HEK293 (cell line): ENCODE results near the gene HOTAIR.
A peak's percentile ranks its signal among the peaks of the same experiment; 100 is the strongest.

Experiments used
- KLF1 ChIP-seq: fragments of 450-650 bp; formaldehyde crosslinking; IDR thresholded peaks from 2 replicates; pipeline ENCODE4 v1.5.1; 2016; ENCODE audit warnings: missing biosample characterization, missing genetic modification characterization
- KLF16 ChIP-seq: fragments of 450-650 bp; formaldehyde crosslinking; IDR thresholded peaks from 2 replicates; pipeline ENCODE4 v1.5.1; 2017; ENCODE audit warnings: missing biosample characterization, missing genetic modification characterization
- KLF9 ChIP-seq: fragments of 450-650 bp; formaldehyde crosslinking; IDR thresholded peaks from 2 replicates; pipeline ENCODE4 v1.5.1; 2016; ENCODE audit warnings: missing biosample characterization, missing genetic modification characterization, low read depth
- SP2 ChIP-seq: fragments of 450-650 bp; formaldehyde crosslinking; IDR thresholded peaks from 2 replicates; pipeline ENCODE4 v1.5.1; 2016; ENCODE audit warnings: missing biosample characterization, missing genetic modification characterization
- SP3 ChIP-seq: fragments of 450-650 bp; formaldehyde crosslinking; IDR thresholded peaks from 2 replicates; pipeline ENCODE4 v1.5.1; 2016; ENCODE audit warnings: missing biosample characterization, missing genetic modification characterization
- ZBTB21 ChIP-seq: fragments of 450-650 bp; formaldehyde crosslinking; IDR thresholded peaks from 2 replicates; pipeline ENCODE4 v1.5.1; 2017; ENCODE audit warnings: missing biosample characterization, missing genetic modification characterization
- ZBTB7A ChIP-seq: fragments of 450-650 bp; formaldehyde crosslinking; IDR thresholded peaks from 2 replicates; pipeline ENCODE4 v1.5.1; 2016; ENCODE audit warnings: low read depth, missing biosample characterization, missing genetic modification characterization
- ZEB2 ChIP-seq: fragments of 450-650 bp; formaldehyde crosslinking; IDR thresholded peaks from 2 replicates; pipeline ENCODE4 v1.5.1; 2016; ENCODE audit warnings: missing biosample characterization, missing genetic modification characterization
- ZNF2 ChIP-seq: fragments of 450-650 bp; formaldehyde crosslinking; IDR thresholded peaks from 2 replicates; pipeline ENCODE4 v1.5.1; 2016; ENCODE audit warnings: missing biosample characterization, missing genetic modification characterization
- ZNF202 ChIP-seq: fragments of 450-650 bp; formaldehyde crosslinking; IDR thresholded peaks from 2 replicates; pipeline ENCODE4 v1.5.1; 2016; ENCODE audit warnings: missing biosample characterization, missing genetic modification characterization, borderline replicate concordance
- ZNF214 ChIP-seq: fragments of 450-650 bp; formaldehyde crosslinking; IDR thresholded peaks from 2 replicates; pipeline ENCODE4 v1.5.1; 2017; ENCODE audit warnings: missing biosample characterization, mild to moderate bottlenecking, missing genetic modification characterization, borderline replicate concordance
- ZNF23 ChIP-seq: fragments of 450-650 bp; formaldehyde crosslinking; IDR thresholded peaks from 2 replicates; pipeline ENCODE4 v1.5.1; 2016; ENCODE audit warnings: missing biosample characterization, missing genetic modification characterization, borderline replicate concordance
- ZNF341 ChIP-seq: fragments of 450-650 bp; formaldehyde crosslinking; IDR thresholded peaks from 2 replicates; pipeline ENCODE4; 2016; ENCODE audit warnings: low read depth, missing biosample characterization, missing genetic modification characterization
- ZNF391 ChIP-seq: fragments of 450-650 bp; formaldehyde crosslinking; IDR thresholded peaks from 2 replicates; pipeline ENCODE4 v1.5.1; 2016; ENCODE audit warnings: low read depth, missing biosample characterization, missing genetic modification characterization, borderline replicate concordance
- ZNF596 ChIP-seq: fragments of 450-650 bp; IDR thresholded peaks from 2 replicates; pipeline ENCODE4 v1.5.0; 2018; ENCODE audit warnings: missing biosample characterization, mild to moderate bottlenecking, missing genetic modification characterization, moderate library complexity
- ZNF843 ChIP-seq: fragments of 450-650 bp; formaldehyde crosslinking; IDR thresholded peaks from 2 replicates; pipeline ENCODE4 v1.5.1; 2016; ENCODE audit warnings: missing biosample characterization, missing genetic modification characterization
- ZSCAN30 ChIP-seq: fragments of 450-650 bp; IDR thresholded peaks from 2 replicates; pipeline ENCODE4 v1.5.1; 2018; ENCODE audit warnings: missing biosample characterization, mild to moderate bottlenecking, missing genetic modification characterization, moderate library complexity
- TF ChIP-seq, protein P1 (sequence below): fragments of 450-650 bp; formaldehyde crosslinking; IDR thresholded peaks from 2 replicates; pipeline ENCODE4 v1.5.1; 2016; ENCODE audit warnings: missing biosample characterization, missing genetic modification characterization
- TF ChIP-seq, protein P2 (sequence below): fragments of 450-650 bp; formaldehyde crosslinking; IDR thresholded peaks from 2 replicates; pipeline ENCODE4 v1.5.1; 2016; ENCODE audit warnings: missing biosample characterization, missing genetic modification characterization
- TF ChIP-seq, protein P3 (sequence below): fragments of 450-650 bp; formaldehyde crosslinking; IDR thresholded peaks from 2 replicates; pipeline ENCODE4 v1.5.1; 2016; ENCODE audit warnings: missing biosample characterization, missing genetic modification characterization, borderline replicate concordance
- TF ChIP-seq, protein P4 (sequence below): sonication (generic); formaldehyde crosslinking; IDR thresholded peaks from 2 replicates; pipeline ENCODE4 v1.8.1; 2022; ENCODE audit warnings: mild to moderate bottlenecking, moderate library complexity, missing genetic modification reagents

The HOTAIR gene

DNA sequence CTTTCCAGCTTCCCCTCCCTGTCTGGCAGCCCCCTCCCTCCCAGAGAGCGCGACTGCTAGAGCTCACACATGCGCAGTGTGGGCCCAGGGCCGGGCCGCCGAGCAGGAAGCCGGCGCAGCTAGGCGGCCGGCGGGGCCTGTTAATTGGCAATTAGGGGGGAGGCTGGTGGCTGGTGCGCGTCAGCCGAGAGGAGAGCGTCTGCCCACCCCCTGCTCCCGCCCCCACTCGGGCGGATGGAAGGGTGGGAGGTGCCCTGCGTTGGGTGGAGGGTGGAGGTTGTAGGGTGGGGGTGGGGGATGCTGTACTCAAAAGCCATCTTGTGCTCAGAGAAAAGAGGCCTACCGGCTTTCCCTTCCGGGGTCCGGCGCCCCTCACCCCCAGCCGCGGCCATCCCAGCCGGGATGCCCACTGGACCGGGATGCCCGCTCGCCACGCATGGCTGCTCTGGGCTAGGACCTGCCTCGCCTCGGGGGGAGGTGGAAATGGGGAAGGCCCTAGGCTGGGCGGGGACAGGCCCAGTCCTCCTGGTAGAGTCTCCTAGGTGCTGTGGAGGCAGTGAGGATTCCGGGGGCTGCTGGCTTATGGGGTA, 43.2 kb upstream of the HOTAIR start (continued):
- TF ChIP-seq, protein P1, sequence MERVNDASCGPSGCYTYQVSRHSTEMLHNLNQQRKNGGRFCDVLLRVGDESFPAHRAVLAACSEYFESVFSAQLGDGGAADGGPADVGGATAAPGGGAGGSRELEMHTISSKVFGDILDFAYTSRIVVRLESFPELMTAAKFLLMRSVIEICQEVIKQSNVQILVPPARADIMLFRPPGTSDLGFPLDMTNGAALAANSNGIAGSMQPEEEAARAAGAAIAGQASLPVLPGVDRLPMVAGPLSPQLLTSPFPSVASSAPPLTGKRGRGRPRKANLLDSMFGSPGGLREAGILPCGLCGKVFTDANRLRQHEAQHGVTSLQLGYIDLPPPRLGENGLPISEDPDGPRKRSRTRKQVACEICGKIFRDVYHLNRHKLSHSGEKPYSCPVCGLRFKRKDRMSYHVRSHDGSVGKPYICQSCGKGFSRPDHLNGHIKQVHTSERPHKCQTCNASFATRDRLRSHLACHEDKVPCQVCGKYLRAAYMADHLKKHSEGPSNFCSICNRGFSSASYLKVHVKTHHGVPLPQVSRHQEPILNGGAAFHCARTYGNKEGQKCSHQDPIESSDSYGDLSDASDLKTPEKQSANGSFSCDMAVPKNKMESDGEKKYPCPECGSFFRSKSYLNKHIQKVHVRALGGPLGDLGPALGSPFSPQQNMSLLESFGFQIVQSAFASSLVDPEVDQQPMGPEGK = peak; percentile 95
- TF ChIP-seq KLF9 (tag by site-specific recombination) = peak; percentile 91
- peak; percentile 61; the same call in 1 of the 2 replicates for TF ChIP-seq ZNF2 (tag by site-specific recombination)
- no peak for TF ChIP-seq ZNF214 (tag by site-specific recombination)
- TF ChIP-seq ZNF596 (tag by site-specific recombination) = peak; percentile 53; the same call in 1 of the 2 replicates
- peak; percentile 18 for TF ChIP-seq ZEB2
- TF ChIP-seq, protein P2, sequence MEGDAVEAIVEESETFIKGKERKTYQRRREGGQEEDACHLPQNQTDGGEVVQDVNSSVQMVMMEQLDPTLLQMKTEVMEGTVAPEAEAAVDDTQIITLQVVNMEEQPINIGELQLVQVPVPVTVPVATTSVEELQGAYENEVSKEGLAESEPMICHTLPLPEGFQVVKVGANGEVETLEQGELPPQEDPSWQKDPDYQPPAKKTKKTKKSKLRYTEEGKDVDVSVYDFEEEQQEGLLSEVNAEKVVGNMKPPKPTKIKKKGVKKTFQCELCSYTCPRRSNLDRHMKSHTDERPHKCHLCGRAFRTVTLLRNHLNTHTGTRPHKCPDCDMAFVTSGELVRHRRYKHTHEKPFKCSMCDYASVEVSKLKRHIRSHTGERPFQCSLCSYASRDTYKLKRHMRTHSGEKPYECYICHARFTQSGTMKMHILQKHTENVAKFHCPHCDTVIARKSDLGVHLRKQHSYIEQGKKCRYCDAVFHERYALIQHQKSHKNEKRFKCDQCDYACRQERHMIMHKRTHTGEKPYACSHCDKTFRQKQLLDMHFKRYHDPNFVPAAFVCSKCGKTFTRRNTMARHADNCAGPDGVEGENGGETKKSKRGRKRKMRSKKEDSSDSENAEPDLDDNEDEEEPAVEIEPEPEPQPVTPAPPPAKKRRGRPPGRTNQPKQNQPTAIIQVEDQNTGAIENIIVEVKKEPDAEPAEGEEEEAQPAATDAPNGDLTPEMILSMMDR = no peak
- TF ChIP-seq ZNF341 (tag by site-specific recombination) = peak; percentile 89
- TF ChIP-seq, protein P3, sequence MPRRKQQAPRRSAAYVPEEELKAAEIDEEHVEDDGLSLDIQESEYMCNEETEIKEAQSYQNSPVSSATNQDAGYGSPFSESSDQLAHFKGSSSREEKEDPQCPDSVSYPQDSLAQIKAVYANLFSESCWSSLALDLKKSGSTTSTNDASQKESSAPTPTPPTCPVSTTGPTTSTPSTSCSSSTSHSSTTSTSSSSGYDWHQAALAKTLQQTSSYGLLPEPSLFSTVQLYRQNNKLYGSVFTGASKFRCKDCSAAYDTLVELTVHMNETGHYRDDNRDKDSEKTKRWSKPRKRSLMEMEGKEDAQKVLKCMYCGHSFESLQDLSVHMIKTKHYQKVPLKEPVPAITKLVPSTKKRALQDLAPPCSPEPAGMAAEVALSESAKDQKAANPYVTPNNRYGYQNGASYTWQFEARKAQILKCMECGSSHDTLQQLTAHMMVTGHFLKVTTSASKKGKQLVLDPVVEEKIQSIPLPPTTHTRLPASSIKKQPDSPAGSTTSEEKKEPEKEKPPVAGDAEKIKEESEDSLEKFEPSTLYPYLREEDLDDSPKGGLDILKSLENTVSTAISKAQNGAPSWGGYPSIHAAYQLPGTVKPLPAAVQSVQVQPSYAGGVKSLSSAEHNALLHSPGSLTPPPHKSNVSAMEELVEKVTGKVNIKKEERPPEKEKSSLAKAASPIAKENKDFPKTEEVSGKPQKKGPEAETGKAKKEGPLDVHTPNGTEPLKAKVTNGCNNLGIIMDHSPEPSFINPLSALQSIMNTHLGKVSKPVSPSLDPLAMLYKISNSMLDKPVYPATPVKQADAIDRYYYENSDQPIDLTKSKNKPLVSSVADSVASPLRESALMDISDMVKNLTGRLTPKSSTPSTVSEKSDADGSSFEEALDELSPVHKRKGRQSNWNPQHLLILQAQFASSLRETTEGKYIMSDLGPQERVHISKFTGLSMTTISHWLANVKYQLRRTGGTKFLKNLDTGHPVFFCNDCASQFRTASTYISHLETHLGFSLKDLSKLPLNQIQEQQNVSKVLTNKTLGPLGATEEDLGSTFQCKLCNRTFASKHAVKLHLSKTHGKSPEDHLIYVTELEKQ (tag by site-specific recombination) = peak; percentile 56
- peak; percentile 91 for TF ChIP-seq SP2 (tag by site-specific recombination)
- TF ChIP-seq SP3 (tag by site-specific recombination) = peak; percentile 93
- no peak; the same call in 1 of the 2 replicates for TF ChIP-seq ZBTB7A (tag by site-specific recombination)
- TF ChIP-seq KLF16 (tag by site-specific recombination) = peak; percentile 88
- peak; percentile 91 for TF ChIP-seq KLF1
- peak; percentile 81; the same call in 1 of the 2 replicates for TF ChIP-seq ZNF391 (tag by site-specific recombination)
- TF ChIP-seq ZNF23 (tag by site-specific recombination) = no peak
- TF ChIP-seq ZNF202 (tag by site-specific recombination) = no peak
- peak; percentile 59 for TF ChIP-seq ZNF843
- TF ChIP-seq, protein P4, sequence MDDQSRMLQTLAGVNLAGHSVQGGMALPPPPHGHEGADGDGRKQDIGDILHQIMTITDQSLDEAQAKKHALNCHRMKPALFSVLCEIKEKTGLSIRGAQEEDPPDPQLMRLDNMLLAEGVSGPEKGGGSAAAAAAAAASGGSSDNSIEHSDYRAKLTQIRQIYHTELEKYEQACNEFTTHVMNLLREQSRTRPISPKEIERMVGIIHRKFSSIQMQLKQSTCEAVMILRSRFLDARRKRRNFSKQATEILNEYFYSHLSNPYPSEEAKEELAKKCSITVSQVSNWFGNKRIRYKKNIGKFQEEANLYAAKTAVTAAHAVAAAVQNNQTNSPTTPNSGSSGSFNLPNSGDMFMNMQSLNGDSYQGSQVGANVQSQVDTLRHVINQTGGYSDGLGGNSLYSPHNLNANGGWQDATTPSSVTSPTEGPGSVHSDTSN (CRISPR knock-in tag) = 0 out of 2 replicates have a peak, but pooled peaks have one; percentile 46
- 0 out of 2 replicates have a peak, but pooled peaks have one; percentile 16 for TF ChIP-seq ZBTB21 (tag by site-specific recombination)
- peak; percentile 84; the same call in 1 of the 2 replicates for TF ChIP-seq ZSCAN30
